C4-2B (cell line): ENCODE data around the gene TMSB15A.
"Not testable (repeated sequence)": the region's sequence is repeated elsewhere in the genome, so short reads cannot be mapped to it uniquely, and the experiment has no call there.

ENCODE experiments used
- H3K27ac ChIP-seq: fragments of 450-650 bp; 2 replicates; pipeline ENCODE4 v1.5.1; 2017
- CTCF ChIP-seq: fragments of 450-650 bp; conservative IDR thresholded peaks from 2 replicates; pipeline ENCODE4 v1.5.1; 2017; ENCODE audit warnings: mild to moderate bottlenecking
- ZFX ChIP-seq: fragments of 450-650 bp; IDR thresholded peaks from 2 replicates; pipeline ENCODE4 v1.6.1; 2017

The TMSB15A gene

GRCh38 chrX:102515975-102516941 lies at the start of gene TMSB15A:
TMSB15A (minus strand) TSS chrX:102516739.
- no peak for TF ChIP-seq CTCF
- no peak for TF ChIP-seq ZFX
- H3K27ac ChIP-seq, result peak within 1 kb of the TSS; percentile 52

GRCh38 chrX:102560423-102561068 lies 44.0 kb upstream of the TMSB15A start:
- no peak for TF ChIP-seq ZFX
- TF ChIP-seq CTCF, result no peak
- H3K27ac ChIP-seq, result no peak overlapping the region

- no peak overlapping the region for H3K27ac ChIP-seq
- no peak for TF ChIP-seq CTCF
Measured at GRCh38 chrX:102558607-102559006, 42.1 kb upstream of the TMSB15A start.

GRCh38 chrX:102548231-102548630 lies 31.7 kb upstream of the TMSB15A start:
- TF ChIP-seq ZFX (no peak), CTCF (no peak)
- H3K27ac ChIP-seq, result no peak overlapping the region

- no peak overlapping the region for H3K27ac ChIP-seq
- TF ChIP-seq CTCF (no peak), ZFX (no peak)
Measured at GRCh38 chrX:102546828-102547493, 30.4 kb upstream of the TMSB15A start.

- H3K27ac ChIP-seq, result not testable (repeated sequence)
Measured at GRCh38 chrX:102546175-102546574, 29.6 kb upstream of the TMSB15A start.

GRCh38 chrX:102535958-102536357 lies 19.4 kb upstream of the TMSB15A start:
- H3K27ac ChIP-seq, result no peak overlapping the region
- TF ChIP-seq CTCF, result no peak
